Mesenteric fat pad (tissue), 1 donor: ENCODE results near the gene SGO1. TPM values are rescaled to one million over a fixed set of nuclear protein-coding genes. Genes with fewer than 3 reads are reported as not detected.

Source experiments
- microRNA-seq: library from miRNA; unstranded; fragments of <30 nt; microRNA quantifications from one replicate; pipeline ENCODE4 v1.2.0, GENCODE V29; 2020; ENCODE audit warnings: borderline number of aligned reads
- total RNA-seq: library from RNA; stranded (reverse); fragmentation: NEBNext Ultra II Directional; extraction: Animal tissue kit (Norgen Biotek cat#: 25700); gene quantifications from one replicate; pipeline ENCODE4 v1.2.1, GENCODE V29; 2021
- donor health status: DM: yes; HTN: yes; CAD: no.

The SGO1 gene
- total RNA-seq, 1 donor from 2014 or later = 0.32 TPM

Small RNAs within 50 kb of the gene (microRNA-seq; reads per million reads assigned to microRNA genes)
- gene MIR3135A = not detected

Other genes starting within 250 kb of the SGO1 start
- 70.3 TPM for gene RAB5A, start 239.1 kb downstream of the SGO1 start, total RNA-seq
- not detected for gene PP2D1, start 173.9 kb downstream of the SGO1 start, total RNA-seq
- 35.2 TPM for gene KAT2B, start 145.8 kb downstream of the SGO1 start, total RNA-seq